HK-2 (cell line): Measurements from ENCODE around the gene ICAM5.
"Not testable (repeated sequence)": the region's sequence is repeated elsewhere in the genome, so short reads cannot be mapped to it uniquely, and the experiment has no call there.

Source experiments
- DNase-seq: peaks from one replicate; pipeline ENCODE4 v3.0.0-alpha.2; 2018; ENCODE audit not compliant: unreplicated experiment

Gene ICAM5

GRCh38 chr19:10270616-10271394 lies 18.9 kb upstream of the ICAM5 start, which contains the start of gene ICAM1:
TSS of gene ICAM1 (plus strand) at chr19:10271120. CDS start at chr19:10271160, 40 bp downstream.
- peak; percentile 93 for DNase-seq

- DNase-seq = peak; percentile 47
These were observed 18.1 kb upstream of the ICAM5 start for GRCh38 chr19:10271543-10272086.

GRCh38 chr19:10274589-10274988 lies 15.2 kb upstream of the ICAM5 start:
- DNase-seq = no peak

DNA sequence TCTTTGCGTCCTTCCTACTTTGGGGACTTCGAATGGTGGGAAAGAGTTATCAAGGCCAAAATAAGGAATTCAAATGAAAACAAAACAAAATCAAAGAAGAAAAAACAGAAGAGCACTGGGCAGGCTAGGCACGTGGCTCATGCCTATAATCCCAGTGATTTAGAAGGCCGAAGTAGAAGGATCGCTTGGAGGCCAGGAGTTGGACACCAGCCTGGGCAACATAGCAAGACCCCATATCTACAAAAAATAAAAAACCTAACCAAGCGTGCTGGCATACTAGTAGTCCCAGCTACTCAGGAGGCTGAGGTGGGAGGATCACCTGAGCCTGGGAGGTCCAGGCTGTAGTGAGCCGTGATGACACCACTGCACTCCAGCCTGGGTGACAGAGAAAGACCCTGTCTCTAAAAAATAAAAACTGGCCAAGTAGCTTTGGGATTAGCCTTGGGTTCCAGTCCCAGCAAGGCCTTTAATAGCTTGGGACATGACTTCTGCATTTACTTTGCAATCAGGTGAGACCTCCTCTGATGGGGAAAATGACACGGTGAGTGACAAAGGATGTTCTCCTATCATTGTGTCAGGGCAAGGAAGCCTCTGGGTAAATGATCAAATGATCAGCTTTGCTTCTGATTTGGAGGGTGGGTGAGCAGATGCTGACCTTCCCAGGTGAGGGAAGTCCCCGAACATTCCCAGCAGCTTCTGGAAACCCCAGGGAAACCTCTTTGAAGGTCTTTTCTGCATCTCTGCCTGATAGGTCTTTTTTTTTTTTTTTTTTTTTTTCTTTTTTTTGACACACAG lies 11.8 kb upstream of the ICAM5 start:
- DNase-seq = no peak

GRCh38 chr19:10278935-10279334 lies 10.8 kb upstream of the ICAM5 start:
- DNase-seq = no peak

DNA sequence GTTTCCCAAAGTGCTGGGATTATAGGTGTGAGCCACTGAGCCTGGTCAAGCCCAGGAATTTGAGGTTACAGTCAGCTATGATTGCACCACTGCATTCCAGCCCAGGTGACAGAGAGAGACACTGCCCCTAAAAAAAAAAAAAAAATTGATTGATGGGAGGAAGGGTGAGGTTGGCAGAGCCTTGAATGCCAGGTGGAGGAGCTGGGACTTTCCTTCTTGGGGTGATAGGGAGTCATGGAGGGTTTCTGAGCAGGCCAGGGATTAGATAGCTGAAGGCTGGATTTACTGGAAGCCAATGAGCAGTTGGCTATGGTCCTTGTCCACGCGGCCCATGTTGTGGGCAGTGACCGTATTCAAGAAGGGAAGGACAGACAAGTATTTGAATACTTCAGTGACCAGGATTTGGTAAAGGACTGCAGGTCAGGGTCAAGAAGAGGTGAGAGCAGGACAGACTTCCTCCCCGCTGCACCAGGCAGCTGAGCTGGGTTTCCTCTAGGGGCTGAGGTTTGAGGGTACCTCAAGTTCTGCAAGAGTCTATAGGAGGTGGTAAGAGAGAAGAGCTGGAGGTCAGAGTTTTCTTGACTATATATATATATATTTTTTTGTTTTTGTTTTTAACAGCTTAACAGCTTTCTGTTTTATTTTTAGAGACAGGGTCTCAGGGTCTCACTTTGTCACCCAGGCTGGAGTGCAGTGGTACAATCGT lies 9.9 kb upstream of the ICAM5 start:
- no peak for DNase-seq

GRCh38 chr19:10282043-10282442 lies 7.7 kb upstream of the ICAM5 start:
- DNase-seq = not testable (repeated sequence)

DNA sequence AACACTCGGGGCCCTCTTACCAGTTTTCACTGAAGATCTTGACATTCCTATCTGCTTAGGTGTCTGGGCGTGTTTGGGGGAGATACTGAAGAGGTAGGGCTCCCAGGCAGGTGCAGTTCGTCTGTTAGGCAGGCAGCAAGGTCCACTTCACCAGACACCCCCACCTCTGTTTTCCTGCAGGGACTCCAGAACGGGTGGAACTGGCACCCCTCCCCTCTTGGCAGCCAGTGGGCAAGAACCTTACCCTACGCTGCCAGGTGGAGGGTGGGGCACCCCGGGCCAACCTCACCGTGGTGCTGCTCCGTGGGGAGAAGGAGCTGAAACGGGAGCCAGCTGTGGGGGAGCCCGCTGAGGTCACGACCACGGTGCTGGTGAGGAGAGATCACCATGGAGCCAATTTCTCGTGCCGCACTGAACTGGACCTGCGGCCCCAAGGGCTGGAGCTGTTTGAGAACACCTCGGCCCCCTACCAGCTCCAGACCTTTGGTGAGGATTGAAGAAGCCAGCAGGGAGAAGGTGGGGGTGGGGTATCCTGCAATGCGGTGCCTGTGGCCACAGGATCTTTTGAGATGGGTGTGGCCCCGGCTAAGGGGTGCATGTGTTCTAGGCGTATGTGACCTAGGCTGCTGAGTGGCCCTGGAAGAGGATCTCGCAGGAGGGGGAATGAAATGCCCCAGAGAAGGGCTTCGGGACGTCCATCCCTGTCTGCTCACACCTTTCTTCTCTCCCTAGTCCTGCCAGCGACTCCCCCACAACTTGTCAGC lies 6.3 kb upstream of the ICAM5 start:
- DNase-seq = no peak

DNA sequence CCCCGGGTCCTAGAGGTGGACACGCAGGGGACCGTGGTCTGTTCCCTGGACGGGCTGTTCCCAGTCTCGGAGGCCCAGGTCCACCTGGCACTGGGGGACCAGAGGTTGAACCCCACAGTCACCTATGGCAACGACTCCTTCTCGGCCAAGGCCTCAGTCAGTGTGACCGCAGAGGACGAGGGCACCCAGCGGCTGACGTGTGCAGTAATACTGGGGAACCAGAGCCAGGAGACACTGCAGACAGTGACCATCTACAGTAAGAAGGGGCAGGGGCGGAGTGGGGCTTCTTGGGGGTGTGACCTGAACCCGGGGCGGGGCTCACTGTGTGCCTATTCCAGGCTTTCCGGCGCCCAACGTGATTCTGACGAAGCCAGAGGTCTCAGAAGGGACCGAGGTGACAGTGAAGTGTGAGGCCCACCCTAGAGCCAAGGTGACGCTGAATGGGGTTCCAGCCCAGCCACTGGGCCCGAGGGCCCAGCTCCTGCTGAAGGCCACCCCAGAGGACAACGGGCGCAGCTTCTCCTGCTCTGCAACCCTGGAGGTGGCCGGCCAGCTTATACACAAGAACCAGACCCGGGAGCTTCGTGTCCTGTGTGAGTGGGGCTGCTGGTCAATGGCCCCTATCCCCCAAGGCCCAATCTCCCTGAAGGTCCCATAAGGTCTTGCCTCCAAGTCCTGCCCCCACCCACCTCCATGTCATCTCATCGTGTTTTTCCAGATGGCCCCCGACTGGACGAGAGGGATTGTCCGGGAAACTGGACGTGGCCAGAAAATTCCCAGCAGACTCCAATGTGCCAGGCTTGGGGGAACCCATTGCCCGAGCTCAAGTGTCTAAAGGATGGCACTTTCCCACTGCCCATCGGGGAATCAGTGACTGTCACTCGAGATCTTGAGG lies 5.4 kb upstream of the ICAM5 start:
- DNase-seq = no peak

DNA sequence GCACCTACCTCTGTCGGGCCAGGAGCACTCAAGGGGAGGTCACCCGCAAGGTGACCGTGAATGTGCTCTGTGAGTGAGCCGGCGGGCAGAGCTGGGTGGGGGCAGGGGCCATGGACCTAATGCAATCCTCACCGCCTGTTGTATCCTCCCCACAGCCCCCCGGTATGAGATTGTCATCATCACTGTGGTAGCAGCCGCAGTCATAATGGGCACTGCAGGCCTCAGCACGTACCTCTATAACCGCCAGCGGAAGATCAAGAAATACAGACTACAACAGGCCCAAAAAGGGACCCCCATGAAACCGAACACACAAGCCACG lies 4.8 kb upstream of the ICAM5 start:
- no peak for DNase-seq

- DNase-seq = no peak
These were observed 4.4 kb upstream of the ICAM5 start for GRCh38 chr19:10285393-10285792.

- DNase-seq = peak; percentile 34
These were observed 2.7 kb upstream of the ICAM5 start, which contains the start of gene ICAM4 for GRCh38 chr19:10286803-10287737. TSS of gene ICAM4 (plus strand) at chr19:10286955. CDS start at chr19:10287013, 58 bp downstream.

GRCh38 chr19:10288662-10289166 lies 1.0 kb upstream of the ICAM5 start:
- DNase-seq = peak; percentile 82

DNA sequence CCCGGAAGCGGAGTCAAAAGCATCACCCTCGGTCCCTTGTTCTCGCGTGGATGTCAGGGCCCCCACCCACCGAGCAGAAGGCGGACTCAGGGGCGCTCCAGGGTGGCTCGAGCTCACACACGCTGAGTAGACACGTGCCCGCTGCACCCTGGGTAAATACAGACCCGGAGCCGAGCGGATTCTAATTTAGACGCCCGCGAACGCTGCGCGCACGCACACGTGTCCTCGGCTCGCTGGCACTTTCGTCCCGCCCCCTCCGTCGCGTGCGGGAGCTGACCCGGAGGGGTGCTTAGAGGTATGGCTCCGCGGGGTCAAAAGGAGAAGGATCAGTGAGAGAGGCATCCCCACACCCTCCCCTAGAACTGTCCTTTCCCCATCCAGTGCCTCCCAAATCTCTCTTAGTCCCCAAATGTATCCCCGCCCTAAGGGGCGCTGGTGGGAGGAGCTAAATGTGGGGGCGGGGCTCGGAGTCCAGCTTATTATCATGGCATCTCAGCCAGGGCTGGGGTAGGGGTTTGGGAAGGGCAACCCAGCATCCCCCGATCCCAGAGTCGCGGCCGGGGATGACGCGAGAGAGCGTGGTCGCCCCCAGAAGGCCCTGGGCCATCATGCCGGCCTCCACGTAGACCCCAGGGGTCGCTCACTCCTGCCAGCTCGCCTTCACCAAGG lies 451 bp upstream of the ICAM5 start:
- DNase-seq = peak; percentile 74

DNA sequence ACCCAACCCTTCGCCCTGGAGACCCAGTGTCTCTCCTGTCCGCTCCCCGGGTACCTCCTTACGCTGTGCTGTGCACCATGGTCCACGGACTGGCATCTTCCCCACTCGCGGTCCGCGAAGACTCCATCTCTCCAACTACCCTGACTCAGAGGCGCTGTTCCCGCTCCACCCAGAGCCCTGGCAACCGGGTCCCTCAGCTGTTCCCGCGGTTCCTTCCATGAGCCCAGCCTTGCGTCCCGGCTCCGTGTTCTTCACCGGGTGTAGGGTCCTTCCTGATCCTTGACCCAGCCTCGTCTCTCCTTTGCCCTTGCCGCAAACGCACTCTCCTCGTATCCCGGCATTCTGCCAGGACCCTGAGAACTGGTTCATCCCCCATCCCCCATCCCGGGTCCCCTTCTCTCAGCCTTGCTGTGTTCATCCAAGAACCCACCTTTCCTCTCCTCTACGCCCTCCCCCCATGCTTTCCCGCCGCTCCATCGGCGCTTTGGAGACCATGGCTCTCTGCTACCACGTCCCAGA lies 664 bp downstream of the ICAM5 start:
- DNase-seq = no peak

GRCh38 chr19:10290876-10291553 lies 1.3 kb downstream of the ICAM5 start:
- DNase-seq = peak; percentile 34

DNA sequence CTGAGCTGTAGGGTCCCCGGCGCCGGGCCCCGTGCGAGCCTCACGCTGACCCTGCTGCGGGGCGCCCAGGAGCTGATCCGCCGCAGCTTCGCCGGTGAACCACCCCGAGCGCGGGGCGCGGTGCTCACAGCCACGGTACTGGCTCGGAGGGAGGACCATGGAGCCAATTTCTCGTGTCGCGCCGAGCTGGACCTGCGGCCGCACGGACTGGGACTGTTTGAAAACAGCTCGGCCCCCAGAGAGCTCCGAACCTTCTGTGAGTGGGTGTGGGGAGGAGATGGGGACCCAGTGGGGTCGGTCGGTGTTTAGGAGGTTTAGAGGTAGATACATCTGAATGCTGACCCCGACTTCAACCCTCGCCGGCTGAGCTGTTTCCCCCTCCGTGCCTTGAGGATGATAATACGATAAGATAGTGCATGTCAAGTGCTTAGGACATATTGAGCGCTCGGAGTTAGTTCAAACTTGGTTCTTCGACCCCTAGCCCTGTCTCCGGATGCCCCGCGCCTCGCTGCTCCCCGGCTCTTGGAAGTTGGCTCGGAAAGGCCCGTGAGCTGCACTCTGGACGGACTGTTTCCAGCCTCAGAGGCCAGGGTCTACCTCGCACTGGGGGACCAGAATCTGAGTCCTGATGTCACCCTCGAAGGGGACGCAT lies 1.9 kb downstream of the ICAM5 start:
- DNase-seq = no peak
